22Rv1 (cell line): ENCODE data around the gene CECR2.

ENCODE experiments used
- H3K27ac ChIP-seq: fragments of 450-650 bp; 2 replicates; pipeline ENCODE4 v1.5.1; 2017
- CTCF ChIP-seq: fragments of 450-650 bp; IDR thresholded peaks from 2 replicates; pipeline ENCODE4 v1.5.1; 2017; ENCODE audit warnings: mild to moderate bottlenecking
- ZFX ChIP-seq: fragments of 450-650 bp; IDR thresholded peaks from 2 replicates; pipeline ENCODE4 v1.6.1; 2017; ENCODE audit warnings: antibody characterized with exemption, borderline replicate concordance

Gene CECR2

DNA sequence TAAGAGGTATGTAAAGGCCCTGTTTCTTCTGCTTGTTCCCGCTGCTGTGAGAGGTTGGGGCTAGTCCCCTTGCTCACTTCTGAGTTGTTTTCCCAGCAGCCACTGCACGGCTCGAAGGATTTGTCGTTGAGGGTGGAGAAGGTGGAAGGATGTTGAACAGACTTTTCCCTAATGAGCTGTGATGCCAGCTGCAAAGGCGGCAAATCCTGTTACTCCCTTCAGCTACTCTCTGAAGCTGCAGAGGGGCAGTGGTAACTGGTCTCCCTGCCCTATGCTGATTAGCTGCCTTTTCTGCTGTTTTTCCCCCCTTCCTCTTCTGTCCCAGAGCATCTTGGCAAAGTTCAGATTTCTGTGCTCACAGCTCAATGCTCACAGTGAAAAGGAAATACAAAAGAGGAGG lies 103.7 kb downstream of the CECR2 start:
- TF ChIP-seq ZFX: no peak
- no peak for TF ChIP-seq CTCF
- H3K27ac ChIP-seq: no peak overlapping the region

DNA sequence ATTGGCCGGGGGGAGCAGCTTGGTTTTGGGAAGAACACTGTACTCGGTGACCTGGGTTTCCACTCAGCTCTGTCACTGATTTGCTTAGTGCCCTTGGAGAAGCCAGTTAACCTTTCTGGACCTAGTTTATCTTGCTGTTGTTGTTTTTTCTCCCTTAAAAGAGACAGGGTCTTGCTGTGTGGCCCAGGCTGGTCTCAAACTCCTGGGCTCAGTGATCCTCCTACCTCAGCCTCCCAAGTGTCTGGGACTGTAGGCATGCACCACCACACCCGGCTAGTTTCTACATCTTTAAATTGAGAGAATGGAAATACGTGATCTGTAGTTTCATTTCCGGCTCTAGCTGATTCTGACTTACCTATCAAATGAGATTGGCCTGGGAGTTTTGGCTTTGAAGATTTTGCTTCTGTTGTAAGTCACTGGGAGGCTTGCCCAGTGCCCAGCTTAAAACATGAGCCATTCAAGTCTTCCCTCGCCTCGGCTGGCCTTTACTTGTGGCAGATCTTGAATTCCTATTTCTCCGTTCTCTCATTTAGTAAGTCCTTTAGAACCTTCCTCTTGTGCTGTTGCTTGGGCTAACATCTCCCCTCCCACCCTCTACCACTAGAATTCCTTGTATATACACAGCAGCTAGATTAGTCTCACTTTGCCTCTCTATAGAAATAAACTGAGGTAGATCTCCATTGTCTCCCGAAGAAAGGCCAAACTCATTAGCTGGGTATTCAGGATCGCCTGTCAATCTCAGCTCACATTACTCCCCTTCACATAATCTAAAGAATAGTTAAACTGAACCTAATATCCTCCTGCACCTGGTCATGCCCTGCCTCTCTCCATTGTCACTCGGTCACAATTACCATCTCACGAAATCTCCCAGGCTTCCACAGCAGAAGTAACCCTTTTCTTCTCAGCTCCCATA lies 106.3 kb downstream of the CECR2 start:
- TF ChIP-seq CTCF: no peak
- no peak for TF ChIP-seq ZFX
- H3K27ac ChIP-seq: no peak overlapping the region

GRCh38 chr22:17476838-17477237 lies 107.6 kb downstream of the CECR2 start:
- H3K27ac ChIP-seq: no peak overlapping the region
- TF ChIP-seq ZFX: no peak
- TF ChIP-seq CTCF: no peak

- TF ChIP-seq ZFX (no peak), CTCF (no peak)
Observed at GRCh38 chr22:17477391-17477833, 108.2 kb downstream of the CECR2 start.

GRCh38 chr22:17479135-17479534 lies 109.9 kb downstream of the CECR2 start:
- TF ChIP-seq ZFX (no peak), CTCF (no peak)
- H3K27ac ChIP-seq: no peak overlapping the region

More at GRCh38 chr22:17477391-17477833, 108.2 kb downstream of the CECR2 start:
- H3K27ac ChIP-seq: no peak overlapping the region

DNA sequence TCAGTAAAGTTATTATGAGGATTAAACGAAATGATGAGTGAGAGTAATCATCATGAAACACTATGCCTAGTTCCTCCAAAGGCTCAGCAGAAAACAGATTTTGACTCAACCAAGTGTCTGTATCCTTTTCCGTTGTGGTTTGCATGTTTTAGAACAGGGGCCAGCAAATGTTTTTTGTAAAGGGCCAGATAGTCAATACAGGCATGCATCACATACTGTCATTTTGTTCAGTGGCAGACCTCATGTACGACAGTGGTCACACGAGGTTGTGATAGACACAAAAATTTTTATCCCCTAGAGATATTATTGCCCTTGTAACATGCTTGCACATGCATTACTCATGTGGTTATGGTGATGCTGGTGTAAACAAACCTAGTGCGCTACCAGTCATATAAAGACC lies 112.2 kb downstream of the CECR2 start:
- no peak for TF ChIP-seq ZFX
- no peak for TF ChIP-seq CTCF
- H3K27ac ChIP-seq: no peak overlapping the region

GRCh38 chr22:17483688-17484372 lies 114.6 kb downstream of the CECR2 start:
- no peak for TF ChIP-seq CTCF
- no peak for TF ChIP-seq ZFX
- no peak overlapping the region for H3K27ac ChIP-seq
